Left renal cortex interstitium (tissue), 4 donors: ENCODE results near the gene ELP4. TPM values are rescaled to one million over a fixed set of nuclear protein-coding genes. Genes with fewer than 3 reads are reported as not detected.
"Not testable (repeated sequence)": the region's sequence is repeated elsewhere in the genome, so short reads cannot be mapped to it uniquely, and the experiment has no call there.

Experiments
- DNase-seq, 4 donors: peaks; one replicate each; pipeline ENCODE4 v3.0.0-alpha.2; 2013; ENCODE audit warnings: low read depth in 4 of 4, low spot score in 2 of 4, missing footprints in 1 of 4
- polyA plus RNA-seq, 4 donors: library from polyadenylated mRNA; unstranded; fragments of 120-200 nt; gene quantifications; one replicate each; pipeline ENCODE4 v1.2.1, GENCODE V29; 2013; ENCODE audit not compliant: insufficient read length in 4 of 4

The ELP4 gene
- polyA plus RNA-seq, 4 donors: 22.9 to 29.2 (median 25.5) TPM

GRCh38 chr11:31535479-31535878 lies 25.9 kb downstream of the ELP4 start:
- DNase-seq: no peak

- DNase-seq: no peak
Observed at GRCh38 chr11:31542862-31543261, 33.3 kb downstream of the ELP4 start.

- DNase-seq: no peak
Observed at GRCh38 chr11:31555938-31556337, 46.4 kb downstream of the ELP4 start.

- DNase-seq: no peak
Observed at GRCh38 chr11:31558001-31558400, 48.4 kb downstream of the ELP4 start.

- no peak for DNase-seq
Observed at GRCh38 chr11:31560842-31561476, 51.4 kb downstream of the ELP4 start.

DNA sequence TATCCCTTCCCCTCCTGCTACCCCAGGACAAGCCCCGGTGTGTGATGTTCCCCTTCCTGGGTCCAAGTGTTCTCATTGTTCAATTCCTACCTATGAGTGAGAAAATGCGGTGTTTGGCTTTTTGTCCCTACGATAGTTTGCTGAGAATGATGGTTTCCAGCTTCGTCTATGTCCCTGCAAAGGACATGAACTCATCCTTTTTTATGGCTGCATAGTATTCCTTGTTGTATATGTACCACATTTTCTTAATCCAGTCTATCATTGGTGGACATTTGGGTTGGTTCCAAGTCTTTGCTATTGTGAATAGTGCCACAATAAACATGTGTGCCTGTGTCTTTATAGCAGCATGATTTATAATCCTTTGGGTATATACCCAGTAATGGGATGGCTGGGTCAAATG lies 55.0 kb downstream of the ELP4 start:
- not testable (repeated sequence) for DNase-seq

GRCh38 chr11:31574133-31574532 lies 64.6 kb downstream of the ELP4 start:
- not testable (repeated sequence) for DNase-seq

- not testable (repeated sequence) for DNase-seq
Observed at GRCh38 chr11:31575764-31576163, 66.2 kb downstream of the ELP4 start.

- not testable (repeated sequence) for DNase-seq
Observed at GRCh38 chr11:31579412-31579811, 69.8 kb downstream of the ELP4 start.

DNA sequence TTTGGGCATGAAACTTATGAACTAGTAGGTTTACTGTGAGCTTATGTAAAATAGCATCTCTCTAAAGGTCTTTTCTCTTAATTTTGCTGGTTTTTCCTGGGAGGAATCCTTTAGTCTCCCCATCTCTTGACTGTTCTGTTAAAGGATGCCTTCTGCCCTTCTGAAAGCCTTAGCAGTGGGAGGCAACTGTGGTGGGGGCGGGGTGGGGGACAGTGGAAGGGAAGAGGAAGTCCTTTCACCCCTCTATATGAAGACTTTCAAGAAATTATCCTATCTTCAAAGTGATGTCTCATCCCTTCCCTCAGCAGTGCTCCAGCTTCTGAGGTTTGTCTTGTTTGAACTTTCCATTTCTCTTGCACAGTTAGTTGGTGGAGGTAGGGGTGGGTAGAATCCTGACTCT lies 73.1 kb downstream of the ELP4 start:
- no peak for DNase-seq

GRCh38 chr11:31598454-31598853 lies 88.9 kb downstream of the ELP4 start:
- no peak for DNase-seq

DNA sequence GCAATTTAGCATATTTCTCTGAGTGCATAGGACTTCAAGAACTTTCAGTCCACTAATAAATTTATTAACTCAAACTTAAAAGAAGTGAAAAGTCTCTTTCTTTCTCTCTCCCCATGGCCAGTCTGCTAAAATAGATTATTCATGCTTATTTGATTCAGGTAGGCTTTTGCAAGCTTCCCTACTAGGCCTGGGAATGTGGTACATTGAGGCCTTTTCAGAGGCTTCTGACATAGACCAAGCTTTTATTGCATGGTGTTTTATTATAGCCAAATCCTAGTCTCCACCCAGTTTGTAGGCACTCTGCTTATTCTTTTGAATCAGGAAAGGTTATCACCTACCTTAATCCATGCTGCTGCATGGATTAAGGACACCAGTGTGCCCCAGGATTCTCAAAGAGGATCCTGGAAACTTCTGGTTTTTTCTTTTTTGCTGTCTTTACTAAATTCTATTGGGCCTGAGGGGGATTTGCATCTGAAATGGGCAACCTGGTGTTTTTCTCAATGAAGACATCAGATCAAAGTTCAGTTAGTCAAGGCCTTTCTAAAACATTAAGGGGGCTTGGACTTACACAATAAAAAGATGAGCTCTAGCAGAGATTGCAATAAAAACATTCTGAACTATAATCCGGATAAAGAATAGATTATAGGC lies 92.2 kb downstream of the ELP4 start:
- DNase-seq: no peak

GRCh38 chr11:31606893-31607292 lies 97.3 kb downstream of the ELP4 start:
- DNase-seq: no peak

DNA sequence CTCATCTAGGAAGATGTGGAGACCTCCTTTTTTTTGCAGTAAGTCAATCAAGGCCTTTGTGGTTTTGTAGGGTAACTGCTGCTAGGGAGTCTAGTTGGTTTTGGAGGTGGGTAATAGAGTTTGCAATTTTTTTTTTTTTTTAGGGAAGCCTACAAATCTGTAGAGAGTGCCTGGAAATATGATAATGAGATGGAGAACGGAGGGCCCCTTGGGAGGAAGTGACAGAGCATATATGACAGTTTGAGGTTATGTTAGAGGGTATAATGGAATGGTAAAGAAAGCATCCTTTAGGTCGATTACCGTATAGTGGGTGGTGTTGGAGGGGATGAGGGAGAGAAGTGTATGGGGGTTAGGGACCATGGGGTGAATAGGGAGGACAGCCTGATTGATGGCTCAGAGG lies 98.3 kb downstream of the ELP4 start:
- no peak for DNase-seq

DNA sequence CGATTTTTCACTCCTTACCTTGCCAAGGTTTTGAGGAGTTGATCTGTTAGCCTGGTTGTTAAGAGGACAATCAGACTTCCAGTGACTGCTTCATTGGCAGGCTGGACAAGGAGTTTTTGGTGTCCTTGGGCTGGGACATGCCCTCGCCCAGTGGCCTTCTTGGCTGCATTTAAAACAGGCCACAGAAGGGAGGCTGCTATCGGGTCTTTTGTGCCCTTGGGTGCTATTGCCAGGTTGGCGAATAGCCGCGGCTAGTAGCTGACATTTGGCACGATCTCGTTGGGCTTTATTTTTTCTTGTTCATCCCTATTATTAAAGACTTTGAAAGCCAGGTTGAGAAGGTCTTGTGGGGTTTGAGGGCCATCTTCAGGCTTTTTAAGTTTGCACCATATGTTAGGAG lies 99.4 kb downstream of the ELP4 start:
- no peak for DNase-seq

GRCh38 chr11:31610544-31610943 lies 101.0 kb downstream of the ELP4 start:
- DNase-seq: no peak

DNA sequence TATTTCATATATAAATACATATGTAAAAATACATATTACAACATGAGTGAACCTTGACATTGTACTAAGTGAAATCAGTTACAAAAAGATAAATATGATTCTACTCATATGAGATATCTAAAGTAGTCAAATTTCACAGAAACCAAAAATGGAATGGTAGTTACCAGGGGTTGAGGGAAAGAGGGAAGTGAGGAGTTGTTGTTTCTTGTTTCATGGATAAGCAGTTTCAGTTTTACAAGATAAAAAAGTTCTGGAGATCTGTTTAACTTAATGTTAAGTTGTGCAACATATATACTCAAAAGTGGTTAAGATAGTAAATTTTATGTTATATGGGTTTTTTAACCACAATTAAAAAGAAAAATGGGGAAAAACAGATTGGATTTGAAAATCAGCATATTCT lies 107.7 kb downstream of the ELP4 start:
- no peak for DNase-seq

GRCh38 chr11:31619980-31620379 lies 110.4 kb downstream of the ELP4 start:
- DNase-seq: no peak

DNA sequence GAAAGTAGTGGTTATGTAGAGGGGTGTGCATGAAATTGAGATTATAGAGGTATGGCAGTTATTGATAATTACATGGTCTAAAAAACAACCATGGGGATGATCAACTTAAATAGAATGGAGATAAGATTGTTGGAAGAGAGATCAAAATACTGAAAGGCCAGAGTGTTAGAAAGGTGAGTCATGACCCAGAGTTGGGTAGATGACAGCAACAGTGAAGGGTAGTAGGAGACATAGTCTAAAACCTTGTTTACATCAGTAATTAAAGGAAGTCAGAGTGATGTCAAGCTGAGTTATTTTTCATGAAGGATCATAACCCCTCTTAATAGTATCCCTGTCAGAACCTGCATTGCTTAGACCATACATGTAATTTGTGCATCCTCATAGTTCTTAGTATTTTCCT lies 110.9 kb downstream of the ELP4 start:
- no peak for DNase-seq

DNA sequence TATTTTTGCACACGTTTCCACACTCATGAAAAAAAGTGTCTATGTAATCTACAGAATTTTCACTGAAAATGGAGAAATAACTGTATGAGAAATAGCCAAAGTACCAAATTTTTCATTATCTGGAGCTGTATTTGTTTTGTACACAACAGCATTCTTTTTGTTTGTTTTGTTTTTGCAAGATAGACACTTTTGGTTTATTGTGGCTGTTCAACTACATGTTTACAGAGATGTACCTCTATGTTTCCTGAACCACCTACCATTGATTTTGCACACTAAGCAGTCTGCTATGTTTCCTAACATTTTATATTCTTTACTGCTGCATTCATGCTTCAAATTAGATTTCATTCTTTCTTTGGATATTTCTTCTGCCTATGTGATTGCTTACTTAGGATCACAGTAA lies 116.3 kb downstream of the ELP4 start:
- DNase-seq: no peak

DNA sequence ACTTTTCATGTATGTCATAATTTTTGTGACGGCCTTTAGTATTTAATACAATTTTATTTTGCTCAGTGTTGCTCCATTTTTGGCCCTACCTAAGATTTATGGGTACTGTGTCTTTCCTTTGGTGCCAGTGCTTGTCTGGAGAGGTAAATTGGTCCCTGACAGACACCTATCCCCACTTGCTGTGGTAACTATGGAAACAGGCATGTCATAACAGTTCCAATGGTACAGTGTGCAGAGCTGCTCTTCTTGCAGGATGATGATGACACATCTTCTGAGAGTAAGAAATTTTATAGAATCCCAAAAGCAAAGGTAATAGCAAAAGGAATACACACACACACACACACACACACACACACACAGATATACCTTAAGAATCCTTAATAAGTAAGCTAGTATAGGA lies 118.5 kb downstream of the ELP4 start:
- no peak for DNase-seq

DNA sequence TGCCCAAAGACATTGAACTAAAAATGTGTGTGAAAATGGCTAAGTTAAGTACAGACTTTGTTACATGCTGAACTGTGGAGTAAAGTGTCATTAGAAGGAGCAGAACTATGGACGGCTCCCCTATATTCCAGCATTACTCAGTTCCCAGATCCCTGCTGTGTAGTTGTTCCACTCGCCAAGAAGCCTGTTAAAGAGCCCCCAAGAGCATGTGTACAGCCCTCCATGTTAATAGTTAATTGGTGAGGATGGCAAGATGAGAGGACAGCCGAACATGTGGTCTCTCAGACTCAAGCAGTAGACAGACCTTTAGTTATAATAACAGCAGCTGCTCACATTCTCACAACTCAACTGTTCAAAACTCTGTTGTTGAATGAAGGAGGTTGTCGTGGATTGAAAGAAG lies 127.4 kb downstream of the ELP4 start:
- DNase-seq: no peak

DNA sequence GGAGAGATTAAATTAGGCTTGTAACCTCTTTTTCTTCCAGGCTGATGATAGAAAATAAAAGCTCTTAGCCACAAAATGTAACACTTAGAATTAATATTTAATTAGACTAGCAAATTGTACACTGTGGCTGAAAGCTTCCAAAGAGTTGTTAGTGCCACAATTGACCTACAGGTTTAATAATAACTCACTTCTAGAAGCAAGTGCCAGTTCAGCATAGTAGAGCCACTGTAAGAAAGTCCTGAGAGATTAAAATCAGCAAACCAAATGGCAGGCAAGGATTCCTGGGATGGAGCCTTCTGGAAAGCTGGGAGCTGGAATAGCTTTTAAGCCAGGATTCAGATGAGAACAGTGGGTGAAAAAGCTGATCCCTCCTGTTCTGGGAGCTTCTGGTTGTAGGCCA lies 131.0 kb downstream of the ELP4 start:
- no peak for DNase-seq
